Measurements from ENCODE around the gene TMCO6.

TMCO6 gene

GRCh38 chr5:140673187-140673976 lies 34.1 kb downstream of the TMCO6 start, which contains the start of gene DND1:
Gene DND1 (minus strand): TSS chr5:140673576. CDS start chr5:140673542, 34 bp downstream.
- DNase-seq (ENCODE audit: low read depth) = no peak

DNA sequence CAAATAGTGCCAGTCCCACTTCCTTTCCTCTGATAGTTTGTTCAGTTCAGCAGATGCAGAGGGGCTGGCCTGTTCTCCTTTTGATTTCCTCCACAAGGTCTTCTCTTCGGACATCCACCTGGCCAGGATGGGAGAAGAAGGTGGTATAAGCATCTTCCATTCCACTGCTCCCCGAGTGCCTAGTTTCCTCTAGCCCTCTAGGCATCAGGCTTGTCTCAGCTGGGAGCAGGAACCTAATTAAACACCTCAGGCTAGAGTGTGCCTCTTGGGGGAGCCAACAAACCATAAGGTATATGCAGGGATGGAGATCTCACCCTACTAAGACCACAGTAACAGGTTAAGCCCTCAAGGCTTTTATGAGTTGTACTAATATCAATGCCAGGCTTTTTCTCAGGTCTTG lies 35.0 kb downstream of the TMCO6 start:
- DNase-seq (ENCODE audit: low read depth) = no peak

DNA sequence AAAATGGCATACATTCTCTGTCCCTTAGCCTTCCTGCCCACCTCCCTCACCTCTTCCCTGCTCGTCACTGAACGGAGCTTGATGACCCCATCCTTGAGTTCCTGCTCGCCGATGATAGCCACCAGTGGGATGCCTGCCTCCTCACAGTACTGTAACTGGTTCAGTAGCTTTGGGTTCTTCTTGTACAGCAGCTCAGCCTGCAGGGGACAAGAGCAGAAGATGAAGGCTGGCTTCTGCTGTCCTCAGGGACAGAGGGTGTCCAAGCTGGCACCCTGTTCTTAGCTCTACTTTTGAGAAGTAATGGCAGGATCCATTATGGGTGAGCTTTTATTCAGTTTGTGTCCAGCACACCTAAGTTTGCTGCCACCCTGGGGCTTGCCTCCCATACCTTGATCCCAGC lies 35.4 kb downstream of the TMCO6 start:
- DNase-seq (ENCODE audit: low read depth) = no peak

DNA sequence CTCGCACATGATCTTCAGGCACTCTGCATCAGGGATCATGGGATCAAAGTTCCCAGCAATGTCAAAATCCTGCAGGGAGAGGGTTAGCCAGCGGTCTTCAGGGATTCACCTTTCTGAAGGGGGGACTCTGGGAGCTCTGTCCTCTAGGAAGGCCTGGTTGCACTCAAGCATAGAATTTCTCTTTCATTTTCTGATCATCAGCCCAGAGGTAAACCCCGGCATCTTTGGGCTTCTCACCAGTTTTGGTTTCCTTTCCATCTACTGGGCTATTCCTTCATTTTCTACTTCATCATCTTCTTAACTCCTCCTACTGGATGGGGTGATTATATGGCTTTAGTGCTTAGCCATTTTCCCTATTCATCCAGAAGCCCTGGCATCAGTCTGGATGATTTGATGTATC lies 38.7 kb downstream of the TMCO6 start:
- DNase-seq (ENCODE audit: low read depth) = no peak

- no peak for DNase-seq (ENCODE audit: low read depth)
Measured at GRCh38 chr5:140678993-140679392, 39.7 kb downstream of the TMCO6 start.

DNA sequence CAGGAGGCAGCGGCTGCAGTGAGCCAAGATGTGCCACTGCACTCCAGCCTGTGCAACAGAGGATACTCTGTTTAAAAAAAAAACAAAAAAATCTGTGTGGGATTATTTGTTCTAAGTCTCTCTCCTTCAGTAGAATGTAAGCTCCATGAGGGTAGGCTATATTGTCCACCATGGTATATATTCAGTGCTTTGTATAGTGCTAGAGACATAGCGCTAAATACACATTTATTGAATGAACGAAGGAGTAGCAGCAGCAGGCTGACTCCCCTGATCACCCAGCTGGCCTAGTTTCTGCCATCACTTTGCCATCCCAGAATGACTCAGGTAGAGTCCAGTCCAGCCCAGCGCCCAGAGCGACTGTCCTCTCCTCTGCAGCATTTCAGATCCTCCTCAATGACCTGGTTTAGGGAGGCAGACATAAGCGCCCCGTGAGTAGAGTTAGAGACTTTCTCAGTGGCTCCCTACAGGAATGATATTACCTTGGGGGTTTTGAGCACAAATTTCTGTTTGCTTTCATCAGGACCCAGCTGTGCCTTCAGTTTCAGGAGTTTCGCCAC lies 51.2 kb downstream of the TMCO6 start:
- DNase-seq (ENCODE audit: low read depth) = no peak

DNA sequence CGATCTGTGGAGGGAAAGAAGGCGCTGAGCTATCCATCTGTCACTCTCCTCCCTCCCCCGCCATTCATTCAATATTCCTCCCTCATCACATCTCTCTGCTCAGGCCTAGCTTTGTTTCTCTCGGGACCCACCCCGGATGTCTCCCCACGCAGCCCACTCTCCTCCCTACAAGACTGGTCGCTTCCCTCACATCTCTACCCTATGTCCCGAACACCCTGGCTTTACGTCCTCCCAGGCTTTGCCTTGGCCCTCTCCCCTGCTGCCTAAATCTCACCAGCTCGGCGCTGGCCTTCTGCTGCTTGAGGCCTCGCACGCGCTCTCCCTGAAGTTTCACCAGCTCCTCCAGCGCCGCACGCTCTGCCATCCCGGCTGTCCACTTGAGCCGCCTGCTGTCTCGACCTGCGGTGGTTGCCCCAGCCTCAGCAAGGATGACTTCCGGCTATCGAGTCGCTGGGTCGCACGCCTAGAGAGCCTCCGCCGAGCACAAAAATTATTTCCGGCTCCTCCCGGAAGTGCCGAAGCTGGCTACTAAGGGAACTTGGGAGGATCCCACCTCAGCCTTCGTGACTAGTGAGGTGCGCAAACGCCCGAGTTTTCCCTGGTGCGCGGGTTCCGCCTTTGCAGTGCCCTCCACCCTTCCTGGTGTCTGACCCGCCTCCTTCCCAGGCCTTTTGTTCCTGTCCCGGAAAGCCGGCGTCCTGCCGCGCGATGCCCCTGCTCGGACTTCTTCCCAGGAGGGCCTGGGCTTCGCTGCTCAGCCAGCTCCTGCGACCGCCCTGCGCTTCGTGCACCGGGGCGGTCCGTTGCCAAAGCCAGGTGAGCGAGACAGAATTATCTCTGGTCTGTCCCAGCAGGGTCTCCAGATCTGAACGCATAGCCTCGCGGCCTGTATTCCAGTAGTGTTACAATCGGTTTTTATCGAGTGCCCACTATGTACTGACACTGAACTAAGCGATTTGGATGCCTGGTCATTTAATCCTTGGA lies 52.0 kb downstream of the TMCO6 start, which contains the start of the genes HARS1 and HARS2:
Gene HARS1 (minus strand): TSS at position 430 of the 984 bp plus-strand sequence. CDS start 66 bp downstream, at position 364.
Gene HARS2 (plus strand): TSS at position 515 of the 984 bp plus-strand sequence. CDS start 194 bp downstream, at position 709.
- peak; percentile 79 for DNase-seq (ENCODE audit: low read depth)

DNA sequence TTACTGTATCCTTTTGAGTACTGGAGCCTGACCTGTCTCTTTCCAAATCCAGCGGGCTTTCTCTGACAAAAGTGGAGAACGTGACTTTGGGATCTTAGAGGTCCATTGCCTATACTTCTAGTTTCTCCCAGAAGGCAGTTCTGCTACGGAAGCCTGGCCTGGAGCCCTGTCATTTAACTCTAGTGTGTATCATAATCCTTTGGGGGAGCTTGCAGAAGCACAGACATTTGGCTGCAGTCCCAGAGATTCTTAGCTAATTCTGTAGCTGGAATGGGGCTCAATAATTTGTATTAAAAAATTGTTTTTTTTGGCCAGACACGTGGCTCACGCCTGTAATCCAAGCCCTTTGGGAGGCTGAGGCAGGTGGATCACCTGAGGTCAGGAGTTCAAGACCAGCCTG lies 55.0 kb downstream of the TMCO6 start:
- no peak for DNase-seq (ENCODE audit: low read depth)

Measured in T-helper 22 cell (primary cell).